ENCODE results near the gene DPRX.

- no peak for TF ChIP-seq CTCF (IDR thresholded peaks at IDR 0.05; ENCODE audit: low read depth, low read length)
- no peak for TF ChIP-seq EZH2phosphoT487 (IDR thresholded peaks at IDR 0.05; ENCODE audit: low read depth)
These were observed 39.9 kb downstream of the DPRX start for GRCh38 chr19:53671663-53672062.
